Measurements from ENCODE around the gene MCM6. TPM values are rescaled to one million over a fixed set of nuclear protein-coding genes. Genes with fewer than 3 reads are reported as not detected.

Gene MCM6
- total and polyA plus RNA-seq, 2 experiments from 2014 or later = 74.7 to 133 TPM

DNA sequence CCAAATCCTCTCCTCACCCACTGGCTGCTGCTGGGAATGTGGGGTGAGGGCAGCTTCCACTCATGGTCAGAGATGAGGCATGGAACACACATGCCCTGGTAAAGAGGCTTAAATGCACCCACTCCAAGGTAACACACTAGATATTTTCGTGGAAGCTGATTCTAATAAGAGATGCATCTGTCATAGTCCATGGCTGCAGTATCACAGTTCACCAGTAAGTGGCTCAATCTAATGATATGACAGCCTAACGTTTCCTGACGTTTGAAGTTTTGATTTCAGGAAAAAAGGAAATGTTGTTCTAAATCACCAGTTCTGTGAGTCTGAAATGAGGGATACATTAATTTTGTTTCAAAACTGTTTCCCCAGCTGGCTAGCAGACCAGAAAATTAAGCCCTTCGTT lies 77.5 kb downstream of the MCM6 start:
- H3K9me3 Mint-ChIP-seq = peaks cover 36% of the 10 kb centered on the region
- no peak overlapping the region for H3K4me3 Mint-ChIP-seq
- H3K27ac Mint-ChIP-seq = no peak overlapping the region
- no peak; the same call in 2 of the 3 replicates for ATAC-seq
- H3K36me3 Mint-ChIP-seq (ENCODE audit: low read depth) = peaks cover 20% of the 10 kb centered on the region
- no peak overlapping the region for H3K4me2 ChIP-seq
- H3K4me1 Mint-ChIP-seq = 0 out of 3 replicates have a peak, but pooled peaks cover 5% of the 10 kb centered on the region
- H3K27me3 ChIP-seq (ENCODE audit: insufficient read depth) = no peaks in the 10 kb centered on the region
- no peaks in the 10 kb centered on the region for H3K79me2 ChIP-seq (replicated peaks; ENCODE audit: insufficient read depth)
- no peaks in the 10 kb centered on the region for H3K9me2 ChIP-seq (ENCODE audit: insufficient read depth)
- no peak overlapping the region for H3K4me3 ChIP-seq
- peak overlapping the region; percentile 93; the same call in 1 of the 2 replicates for H2AFZ ChIP-seq
- TF ChIP-seq, protein P1, sequence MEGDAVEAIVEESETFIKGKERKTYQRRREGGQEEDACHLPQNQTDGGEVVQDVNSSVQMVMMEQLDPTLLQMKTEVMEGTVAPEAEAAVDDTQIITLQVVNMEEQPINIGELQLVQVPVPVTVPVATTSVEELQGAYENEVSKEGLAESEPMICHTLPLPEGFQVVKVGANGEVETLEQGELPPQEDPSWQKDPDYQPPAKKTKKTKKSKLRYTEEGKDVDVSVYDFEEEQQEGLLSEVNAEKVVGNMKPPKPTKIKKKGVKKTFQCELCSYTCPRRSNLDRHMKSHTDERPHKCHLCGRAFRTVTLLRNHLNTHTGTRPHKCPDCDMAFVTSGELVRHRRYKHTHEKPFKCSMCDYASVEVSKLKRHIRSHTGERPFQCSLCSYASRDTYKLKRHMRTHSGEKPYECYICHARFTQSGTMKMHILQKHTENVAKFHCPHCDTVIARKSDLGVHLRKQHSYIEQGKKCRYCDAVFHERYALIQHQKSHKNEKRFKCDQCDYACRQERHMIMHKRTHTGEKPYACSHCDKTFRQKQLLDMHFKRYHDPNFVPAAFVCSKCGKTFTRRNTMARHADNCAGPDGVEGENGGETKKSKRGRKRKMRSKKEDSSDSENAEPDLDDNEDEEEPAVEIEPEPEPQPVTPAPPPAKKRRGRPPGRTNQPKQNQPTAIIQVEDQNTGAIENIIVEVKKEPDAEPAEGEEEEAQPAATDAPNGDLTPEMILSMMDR (conservative IDR thresholded peaks at IDR 0.05; ENCODE audit: low read depth in 2 of 2) = peak in 1 of 2 experiments; percentile 26; a peak in 3 of 4 replicates
- TF ChIP-seq, protein P2, sequence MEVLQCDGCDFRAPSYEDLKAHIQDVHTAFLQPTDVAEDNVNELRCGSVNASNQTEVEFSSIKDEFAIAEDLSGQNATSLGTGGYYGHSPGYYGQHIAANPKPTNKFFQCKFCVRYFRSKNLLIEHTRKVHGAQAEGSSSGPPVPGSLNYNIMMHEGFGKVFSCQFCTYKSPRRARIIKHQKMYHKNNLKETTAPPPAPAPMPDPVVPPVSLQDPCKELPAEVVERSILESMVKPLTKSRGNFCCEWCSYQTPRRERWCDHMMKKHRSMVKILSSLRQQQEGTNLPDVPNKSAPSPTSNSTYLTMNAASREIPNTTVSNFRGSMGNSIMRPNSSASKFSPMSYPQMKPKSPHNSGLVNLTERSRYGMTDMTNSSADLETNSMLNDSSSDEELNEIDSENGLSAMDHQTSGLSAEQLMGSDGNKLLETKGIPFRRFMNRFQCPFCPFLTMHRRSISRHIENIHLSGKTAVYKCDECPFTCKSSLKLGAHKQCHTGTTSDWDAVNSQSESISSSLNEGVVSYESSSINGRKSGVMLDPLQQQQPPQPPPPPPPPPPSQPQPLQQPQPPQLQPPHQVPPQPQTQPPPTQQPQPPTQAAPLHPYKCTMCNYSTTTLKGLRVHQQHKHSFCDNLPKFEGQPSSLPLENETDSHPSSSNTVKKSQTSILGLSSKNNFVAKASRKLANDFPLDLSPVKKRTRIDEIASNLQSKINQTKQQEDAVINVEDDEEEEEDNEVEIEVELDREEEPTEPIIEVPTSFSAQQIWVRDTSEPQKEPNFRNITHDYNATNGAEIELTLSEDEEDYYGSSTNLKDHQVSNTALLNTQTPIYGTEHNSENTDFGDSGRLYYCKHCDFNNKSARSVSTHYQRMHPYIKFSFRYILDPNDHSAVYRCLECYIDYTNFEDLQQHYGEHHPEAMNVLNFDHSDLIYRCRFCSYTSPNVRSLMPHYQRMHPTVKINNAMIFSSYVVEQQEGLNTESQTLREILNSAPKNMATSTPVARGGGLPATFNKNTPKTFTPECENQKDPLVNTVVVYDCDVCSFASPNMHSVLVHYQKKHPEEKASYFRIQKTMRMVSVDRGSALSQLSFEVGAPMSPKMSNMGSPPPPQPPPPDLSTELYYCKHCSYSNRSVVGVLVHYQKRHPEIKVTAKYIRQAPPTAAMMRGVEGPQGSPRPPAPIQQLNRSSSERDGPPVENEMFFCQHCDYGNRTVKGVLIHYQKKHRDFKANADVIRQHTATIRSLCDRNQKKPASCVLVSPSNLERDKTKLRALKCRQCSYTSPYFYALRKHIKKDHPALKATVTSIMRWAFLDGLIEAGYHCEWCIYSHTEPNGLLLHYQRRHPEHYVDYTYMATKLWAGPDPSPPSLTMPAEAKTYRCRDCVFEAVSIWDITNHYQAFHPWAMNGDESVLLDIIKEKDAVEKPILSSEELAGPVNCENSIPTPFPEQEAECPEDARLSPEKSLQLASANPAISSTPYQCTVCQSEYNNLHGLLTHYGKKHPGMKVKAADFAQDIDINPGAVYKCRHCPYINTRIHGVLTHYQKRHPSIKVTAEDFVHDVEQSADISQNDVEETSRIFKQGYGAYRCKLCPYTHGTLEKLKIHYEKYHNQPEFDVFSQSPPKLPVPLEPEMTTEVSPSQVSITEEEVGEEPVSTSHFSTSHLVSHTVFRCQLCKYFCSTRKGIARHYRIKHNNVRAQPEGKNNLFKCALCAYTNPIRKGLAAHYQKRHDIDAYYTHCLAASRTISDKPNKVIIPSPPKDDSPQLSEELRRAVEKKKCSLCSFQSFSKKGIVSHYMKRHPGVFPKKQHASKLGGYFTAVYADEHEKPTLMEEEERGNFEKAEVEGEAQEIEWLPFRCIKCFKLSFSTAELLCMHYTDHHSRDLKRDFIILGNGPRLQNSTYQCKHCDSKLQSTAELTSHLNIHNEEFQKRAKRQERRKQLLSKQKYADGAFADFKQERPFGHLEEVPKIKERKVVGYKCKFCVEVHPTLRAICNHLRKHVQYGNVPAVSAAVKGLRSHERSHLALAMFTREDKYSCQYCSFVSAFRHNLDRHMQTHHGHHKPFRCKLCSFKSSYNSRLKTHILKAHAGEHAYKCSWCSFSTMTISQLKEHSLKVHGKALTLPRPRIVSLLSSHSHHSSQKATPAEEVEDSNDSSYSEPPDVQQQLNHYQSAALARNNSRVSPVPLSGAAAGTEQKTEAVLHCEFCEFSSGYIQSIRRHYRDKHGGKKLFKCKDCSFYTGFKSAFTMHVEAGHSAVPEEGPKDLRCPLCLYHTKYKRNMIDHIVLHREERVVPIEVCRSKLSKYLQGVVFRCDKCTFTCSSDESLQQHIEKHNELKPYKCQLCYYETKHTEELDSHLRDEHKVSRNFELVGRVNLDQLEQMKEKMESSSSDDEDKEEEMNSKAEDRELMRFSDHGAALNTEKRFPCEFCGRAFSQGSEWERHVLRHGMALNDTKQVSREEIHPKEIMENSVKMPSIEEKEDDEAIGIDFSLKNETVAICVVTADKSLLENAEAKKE (CRISPR knock-in tag; IDR thresholded peaks at IDR 0.05) = no peak
- TF ChIP-seq, protein P3, sequence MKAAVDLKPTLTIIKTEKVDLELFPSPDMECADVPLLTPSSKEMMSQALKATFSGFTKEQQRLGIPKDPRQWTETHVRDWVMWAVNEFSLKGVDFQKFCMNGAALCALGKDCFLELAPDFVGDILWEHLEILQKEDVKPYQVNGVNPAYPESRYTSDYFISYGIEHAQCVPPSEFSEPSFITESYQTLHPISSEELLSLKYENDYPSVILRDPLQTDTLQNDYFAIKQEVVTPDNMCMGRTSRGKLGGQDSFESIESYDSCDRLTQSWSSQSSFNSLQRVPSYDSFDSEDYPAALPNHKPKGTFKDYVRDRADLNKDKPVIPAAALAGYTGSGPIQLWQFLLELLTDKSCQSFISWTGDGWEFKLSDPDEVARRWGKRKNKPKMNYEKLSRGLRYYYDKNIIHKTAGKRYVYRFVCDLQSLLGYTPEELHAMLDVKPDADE (IDR thresholded peaks at IDR 0.05) = no peak
- TF ChIP-seq EZH2 (IDR thresholded peaks at IDR 0.05; ENCODE audit: low read depth, unreplicated experiment) (no peak), STAT1 (IDR thresholded peaks at IDR 0.05; ENCODE audit: unreplicated experiment) (no peak), EZH2phosphoT487 (IDR thresholded peaks at IDR 0.05; ENCODE audit: unreplicated experiment) (no peak)
- H3K36me3 ChIP-seq (ENCODE audit: insufficient read depth) = no peaks in the 10 kb centered on the region
- H3K27ac ChIP-seq (ENCODE audit: low read depth) = no peak overlapping the region
- no peaks in the 10 kb centered on the region for H3F3A ChIP-seq (replicated peaks; ENCODE audit: low read depth)
- no peaks in the 10 kb centered on the region for H3K4me1 ChIP-seq (ENCODE audit: insufficient read depth)
- DNase-seq (ENCODE audit: low spot score) = peak; percentile 35
- H4K20me1 ChIP-seq (replicated peaks; ENCODE audit: insufficient read depth) = no peaks in the 10 kb centered on the region
- peaks cover 3% of the 10 kb centered on the region for H3K27me3 Mint-ChIP-seq (ENCODE audit: insufficient read depth, low read depth, poor library complexity)
